Measurements from ENCODE around the gene SNF8. TPM values are rescaled to one million over a fixed set of nuclear protein-coding genes. Genes with fewer than 3 reads are reported as not detected.

The SNF8 gene
- total RNA-seq, 4 donors from 2014 or later = 36.9 to 107 (median 75.6) TPM

DNA sequence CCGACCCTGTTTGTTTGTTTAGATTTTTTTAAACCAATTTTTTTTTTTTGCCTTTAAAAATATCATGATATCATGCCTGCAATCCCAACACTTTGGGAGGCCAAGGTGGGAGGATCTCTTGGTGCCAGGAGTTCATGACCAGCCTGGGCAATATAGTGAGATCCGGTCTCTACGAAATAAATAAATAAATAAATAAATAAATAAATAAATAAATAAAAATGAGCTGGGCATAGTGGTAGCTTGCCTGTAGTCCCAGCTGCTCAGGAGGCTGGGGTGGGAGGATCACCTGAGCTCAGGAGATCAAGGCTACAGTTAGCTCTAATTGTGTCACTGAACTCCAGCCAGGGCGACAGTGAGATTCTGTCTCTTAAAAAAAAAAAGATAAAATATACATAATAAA is 44.5 kb upstream of the SNF8 start:
- 91 to 96% methylated on average over 4 of the region's 4 CpGs for WGBS, 2 donors
- no peak for DNase-seq (ENCODE audit: low spot score in 2 of 2)
- TF ChIP-seq POLR2A (IDR thresholded peaks at IDR 0.05) (no peak), EP300 (IDR thresholded peaks at IDR 0.05) (no peak)
- TF ChIP-seq, protein P1, sequence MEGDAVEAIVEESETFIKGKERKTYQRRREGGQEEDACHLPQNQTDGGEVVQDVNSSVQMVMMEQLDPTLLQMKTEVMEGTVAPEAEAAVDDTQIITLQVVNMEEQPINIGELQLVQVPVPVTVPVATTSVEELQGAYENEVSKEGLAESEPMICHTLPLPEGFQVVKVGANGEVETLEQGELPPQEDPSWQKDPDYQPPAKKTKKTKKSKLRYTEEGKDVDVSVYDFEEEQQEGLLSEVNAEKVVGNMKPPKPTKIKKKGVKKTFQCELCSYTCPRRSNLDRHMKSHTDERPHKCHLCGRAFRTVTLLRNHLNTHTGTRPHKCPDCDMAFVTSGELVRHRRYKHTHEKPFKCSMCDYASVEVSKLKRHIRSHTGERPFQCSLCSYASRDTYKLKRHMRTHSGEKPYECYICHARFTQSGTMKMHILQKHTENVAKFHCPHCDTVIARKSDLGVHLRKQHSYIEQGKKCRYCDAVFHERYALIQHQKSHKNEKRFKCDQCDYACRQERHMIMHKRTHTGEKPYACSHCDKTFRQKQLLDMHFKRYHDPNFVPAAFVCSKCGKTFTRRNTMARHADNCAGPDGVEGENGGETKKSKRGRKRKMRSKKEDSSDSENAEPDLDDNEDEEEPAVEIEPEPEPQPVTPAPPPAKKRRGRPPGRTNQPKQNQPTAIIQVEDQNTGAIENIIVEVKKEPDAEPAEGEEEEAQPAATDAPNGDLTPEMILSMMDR (IDR thresholded peaks at IDR 0.05) = no peak
- Histone ChIP-seq H3K27me3 (peaks cover 0 to 99% of the 10 kb centered on the region in 2 donors), H3K9me3 (no peaks in the 10 kb centered on the region), H3K27ac (no peak overlapping the region), H3K4me3 (no peak overlapping the region), H3K36me3 (no peaks in the 10 kb centered on the region), H3K4me1 (no peaks in the 10 kb centered on the region)

- Histone ChIP-seq H3K27me3 (peaks cover 0 to 66% of the 10 kb centered on the region in 2 donors), H3K4me1 (no peaks in the 10 kb centered on the region), H3K36me3 (no peaks in the 10 kb centered on the region), H3K27ac (no peak overlapping the region), H3K4me3 (no peak overlapping the region), H3K9me3 (peaks cover 0 to 13% (median 2%) of the 10 kb centered on the region in 4 donors)
- WGBS, 2 donors = 76 to 80% methylated on average over 13 of the region's 13 CpGs
- DNase-seq (ENCODE audit: low spot score in 2 of 2) = no peak
- no peak for TF ChIP-seq EP300 (IDR thresholded peaks at IDR 0.05)
- TF ChIP-seq POLR2A (IDR thresholded peaks at IDR 0.05) = no peak
- TF ChIP-seq, protein P1 (IDR thresholded peaks at IDR 0.05) = no peak
Measured at GRCh38 chr17:48985436-48986245, 41.0 kb upstream of the SNF8 start.

DNA sequence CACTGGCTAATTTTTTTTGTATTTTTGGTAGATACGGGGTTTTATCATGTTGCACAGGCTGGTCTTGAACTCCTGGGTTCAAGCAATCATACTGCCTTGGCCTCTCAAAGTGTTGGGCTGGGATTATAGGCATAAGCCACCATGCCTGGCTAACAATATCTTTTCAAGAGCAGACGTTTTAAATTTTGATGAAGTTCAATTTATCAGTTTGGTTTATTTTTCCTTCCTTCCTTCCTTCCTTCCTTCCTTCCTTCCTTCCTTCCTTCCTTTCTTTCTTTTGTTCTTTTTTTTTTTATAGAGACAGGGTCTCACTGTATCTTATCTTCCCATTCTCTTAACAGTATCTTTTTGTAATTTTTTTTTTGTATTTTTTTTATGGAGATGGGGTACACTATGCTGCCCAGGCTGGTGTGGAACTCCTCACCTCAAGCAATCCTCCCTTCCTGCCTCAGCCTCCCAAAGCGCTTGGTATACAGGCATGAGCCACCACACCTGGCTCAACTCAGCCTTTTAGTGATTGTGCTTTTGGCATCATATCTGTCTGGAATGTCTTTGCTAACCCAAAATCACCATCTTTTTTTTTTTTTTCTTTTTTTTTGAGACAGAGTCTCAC is 37.4 kb upstream of the SNF8 start:
- DNase-seq (ENCODE audit: low spot score in 2 of 2) = no peak
- H3K4me1 ChIP-seq = no peaks in the 10 kb centered on the region
- TF ChIP-seq, protein P1 (IDR thresholded peaks at IDR 0.05) = no peak
- no peak for TF ChIP-seq EP300 (IDR thresholded peaks at IDR 0.05)
- no peak for TF ChIP-seq POLR2A (IDR thresholded peaks at IDR 0.05)
- 80 to 85% methylated on average over 3 of the region's 3 CpGs for WGBS, 2 donors
- no peak overlapping the region for H3K4me3 ChIP-seq
- no peak overlapping the region for H3K27ac ChIP-seq
- peaks cover 0 to 17% (median 2%) of the 10 kb centered on the region in 4 donors for H3K9me3 ChIP-seq
- peaks cover 0 to 32% of the 10 kb centered on the region in 2 donors for H3K27me3 ChIP-seq
- no peaks in the 10 kb centered on the region for H3K36me3 ChIP-seq

- Histone ChIP-seq H3K27me3 (peaks cover 0 to 74% of the 10 kb centered on the region in 2 donors), H3K36me3 (no peaks in the 10 kb centered on the region), H3K27ac (no peak overlapping the region), H3K4me1 (peaks cover 0 to 3% (median 0%) of the 10 kb centered on the region in 4 donors), H3K4me3 (no peak overlapping the region), H3K9me3 (no peaks in the 10 kb centered on the region)
- no peak for DNase-seq (ENCODE audit: low spot score in 2 of 2)
- TF ChIP-seq, protein P1 (IDR thresholded peaks at IDR 0.05) = no peak
- no peak for TF ChIP-seq POLR2A (IDR thresholded peaks at IDR 0.05)
- TF ChIP-seq EP300 (IDR thresholded peaks at IDR 0.05) = no peak
- 38 to 47% methylated on average over 3 of the region's 3 CpGs for WGBS, 2 donors
Measured at GRCh38 chr17:48973806-48974205, 29.2 kb upstream of the SNF8 start.

DNA sequence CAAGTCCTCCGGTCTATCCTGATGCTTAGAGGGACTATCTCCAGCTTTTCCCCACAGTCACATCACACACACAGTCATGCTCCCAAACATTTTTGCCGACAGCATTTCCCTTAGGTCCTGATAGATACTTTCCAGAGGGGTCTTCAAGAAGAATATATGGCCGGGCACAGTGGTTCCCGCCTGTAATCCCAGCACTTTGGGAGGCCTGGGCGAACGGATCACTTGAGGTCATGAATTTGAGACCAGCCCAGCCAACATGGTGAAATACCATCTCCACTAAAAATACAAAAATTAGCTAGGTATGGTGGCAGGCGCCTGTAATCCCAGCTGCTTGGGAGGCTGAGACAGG is 28.1 kb upstream of the SNF8 start:
- Histone ChIP-seq H3K36me3 (no peaks in the 10 kb centered on the region), H3K4me3 (no peak overlapping the region), H3K9me3 (no peaks in the 10 kb centered on the region), H3K27me3 (peaks cover 0 to 83% of the 10 kb centered on the region in 2 donors), H3K4me1 (peaks cover 0 to 3% (median 0%) of the 10 kb centered on the region in 4 donors), H3K27ac (no peak overlapping the region)
- no peak for DNase-seq (ENCODE audit: low spot score in 2 of 2)
- 65 to 80% methylated on average over 7 of the region's 7 CpGs for WGBS, 2 donors
- TF ChIP-seq EP300 (IDR thresholded peaks at IDR 0.05) (no peak), POLR2A (IDR thresholded peaks at IDR 0.05) (no peak)
- TF ChIP-seq, protein P1 (IDR thresholded peaks at IDR 0.05) = no peak

Measured in tibial nerve (tissue), 4 donors.